Immature natural killer cell (primary cell): ENCODE results near the gene HIGD2A. TPM values are rescaled to one million over a fixed set of nuclear protein-coding genes. Genes with fewer than 3 reads are reported as not detected.
A peak's percentile ranks its signal among the peaks of the same experiment; 100 is the strongest.
"Not testable (repeated sequence)": the region's sequence is repeated elsewhere in the genome, so short reads cannot be mapped to it uniquely, and the experiment has no call there.

ENCODE experiments used
- DNase-seq, 3 donors: peaks; one replicate each; pipeline ENCODE4 v3.0.0; 2022; ENCODE audit warnings: mixed read lengths in 1 of 3
- H3K27ac Mint-ChIP-seq, 6 donors: one replicate each; pipeline ENCODE4 v1.8.0; 2020; ENCODE audit warnings: mixed read lengths in 6 of 6, mild to moderate bottlenecking in 5 of 6, inconsistent platforms in 4 of 6, moderate library complexity in 3 of 6
- H3K27me3 Mint-ChIP-seq, 3 donors: one replicate each; pipeline ENCODE4 v1.8.0; 2020 to 2021; ENCODE audit warnings: low read depth in 3 of 3, mild to moderate bottlenecking in 3 of 3, mixed read lengths in 3 of 3, moderate library complexity in 3 of 3, inconsistent platforms in 1 of 3
- H3K36me3 Mint-ChIP-seq, 3 donors: one replicate each; pipeline ENCODE4 v1.8.0; 2020; ENCODE audit warnings: mixed read lengths in 3 of 3, inconsistent platforms in 2 of 3, mild to moderate bottlenecking in 2 of 3
- H3K4me1 Mint-ChIP-seq, 2 donors: one replicate each; pipeline ENCODE4 v1.8.0; 2020; ENCODE audit warnings: inconsistent platforms in 2 of 2, mild to moderate bottlenecking in 2 of 2, mixed read lengths in 2 of 2, moderate library complexity in 1 of 2
- H3K4me3 Mint-ChIP-seq, 5 donors: one replicate each; pipeline ENCODE4 v1.8.0; 2020; ENCODE audit warnings: mild to moderate bottlenecking in 5 of 5, mixed read lengths in 5 of 5, inconsistent platforms in 3 of 5, moderate library complexity in 3 of 5
- H3K9me3 Mint-ChIP-seq, 6 donors: one replicate each; pipeline ENCODE4 v1.8.0; 2020; ENCODE audit warnings: mild to moderate bottlenecking in 6 of 6, mixed read lengths in 6 of 6, inconsistent platforms in 4 of 6, moderate library complexity in 3 of 6
- polyA plus RNA-seq, 3 donors: library from polyadenylated mRNA; unstranded; fragments of 300-500 nt; fragmentation: Illumina TruSeq; gene quantifications; one replicate each; pipeline ENCODE4 v1.2.3, GENCODE V29; 2021

Gene HIGD2A
- polyA plus RNA-seq, 3 donors from 2014 or later, result 186 to 218 (median 207) TPM

DNA sequence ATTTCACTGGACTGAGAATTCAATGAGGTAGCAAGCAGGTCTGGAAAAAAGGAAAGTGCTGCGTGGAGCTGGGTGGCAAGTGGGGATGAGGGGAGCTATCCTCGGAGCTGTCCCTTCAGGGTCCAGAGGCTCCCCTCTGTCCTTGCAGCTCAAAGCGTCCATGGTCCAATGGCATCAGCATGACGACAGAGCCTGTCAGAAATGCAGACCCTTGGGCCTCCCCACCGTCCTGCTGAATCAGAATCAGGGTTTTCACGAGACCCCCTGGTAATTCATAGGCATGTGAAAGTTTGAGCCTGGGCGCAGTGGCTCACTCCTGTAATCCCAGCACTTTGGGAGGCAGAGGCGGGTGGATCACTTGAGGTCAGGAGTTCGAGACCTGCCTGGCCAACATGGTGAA, 5.5 kb downstream of the HIGD2A start:
- H3K27ac Mint-ChIP-seq, result no peak overlapping the region
- H3K36me3 Mint-ChIP-seq, result peaks cover 0 to 23% (median 0%) of the 10 kb centered on the region in 3 donors
- H3K27me3 Mint-ChIP-seq, result peaks cover 0 to 5% (median 1%) of the 10 kb centered on the region in 3 donors
- peaks cover 8 to 13% of the 10 kb centered on the region in 2 donors for H3K4me1 Mint-ChIP-seq
- no peak overlapping the region for H3K4me3 Mint-ChIP-seq
- DNase-seq, result no peak
- H3K9me3 Mint-ChIP-seq, result no peaks in the 10 kb centered on the region

DNA sequence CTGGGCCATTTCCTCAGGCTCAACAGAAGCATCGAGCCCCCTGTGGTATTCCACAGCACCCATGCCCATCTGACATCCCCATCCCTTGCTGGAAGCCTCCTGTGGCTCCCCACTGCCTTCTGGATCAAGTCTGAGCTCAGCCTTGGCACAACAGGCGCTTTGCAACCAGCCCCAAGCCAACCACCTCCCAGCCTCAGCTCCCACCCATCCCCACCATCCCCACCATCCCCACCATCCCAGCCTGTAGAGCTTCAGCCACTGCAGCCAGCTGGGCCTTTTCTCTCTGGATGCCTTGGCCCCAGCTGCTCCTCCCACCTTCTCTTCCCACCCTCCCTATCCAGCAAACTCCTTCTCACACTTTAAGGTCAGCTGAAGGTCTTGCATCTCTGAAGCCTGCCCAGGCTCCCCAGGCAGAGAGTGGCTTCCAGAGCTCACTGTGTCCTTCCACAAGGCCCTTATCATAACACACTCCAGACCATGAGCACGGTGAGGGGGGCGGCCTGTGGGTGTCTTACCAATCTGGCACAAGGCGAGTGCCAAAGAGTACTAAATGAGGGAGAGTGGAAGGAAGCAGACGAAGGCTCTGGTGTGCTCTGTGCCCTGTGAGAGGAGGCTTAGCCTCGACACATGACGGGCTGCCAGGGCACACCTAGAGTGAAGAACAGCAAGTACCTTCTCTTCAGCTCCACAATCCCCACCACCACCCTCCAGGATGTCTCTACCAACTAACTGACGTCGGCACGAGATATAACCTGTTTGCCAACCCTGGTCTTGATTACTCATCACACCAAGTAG, 6.5 kb downstream of the HIGD2A start:
- DNase-seq, result no peak
- Mint-ChIP-seq H3K4me1 (peaks cover 0 to 6% of the 10 kb centered on the region in 2 donors), H3K9me3 (no peaks in the 10 kb centered on the region), H3K4me3 (no peak overlapping the region), H3K27me3 (peaks cover 0 to 2% (median 1%) of the 10 kb centered on the region in 3 donors), H3K27ac (no peak overlapping the region), H3K36me3 (peaks cover 0 to 25% (median 0%) of the 10 kb centered on the region in 3 donors)

DNA sequence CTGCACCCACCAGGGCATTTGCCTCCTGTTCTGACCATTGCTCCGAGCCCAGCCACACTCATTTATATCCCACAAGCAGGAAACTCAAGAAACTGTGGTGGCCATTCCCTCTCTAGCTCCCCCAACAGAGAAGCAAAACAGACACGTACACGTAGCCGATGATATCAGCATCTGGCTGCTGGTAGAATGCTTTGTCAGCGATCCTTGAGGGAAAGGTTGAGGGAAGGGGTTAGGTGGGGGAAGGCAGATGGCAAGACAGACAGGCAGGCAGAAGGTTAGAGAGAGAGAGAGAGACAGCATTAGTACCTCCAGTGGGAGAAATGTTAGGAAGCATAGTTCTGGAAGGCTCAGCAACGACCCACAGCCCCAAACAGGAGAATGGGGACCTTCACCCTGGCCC, 7.8 kb downstream of the HIGD2A start:
- peak overlapping the region in 1 of 6 donors; percentile 16 for H3K27ac Mint-ChIP-seq
- no peak for DNase-seq
- H3K36me3 Mint-ChIP-seq, result peaks cover 0 to 25% (median 0%) of the 10 kb centered on the region in 3 donors
- peaks cover 0 to 2% (median 1%) of the 10 kb centered on the region in 3 donors for H3K27me3 Mint-ChIP-seq
- peaks cover 0 to 1% of the 10 kb centered on the region in 2 donors for H3K4me1 Mint-ChIP-seq
- H3K4me3 Mint-ChIP-seq, result no peak overlapping the region
- H3K9me3 Mint-ChIP-seq, result no peaks in the 10 kb centered on the region

DNA sequence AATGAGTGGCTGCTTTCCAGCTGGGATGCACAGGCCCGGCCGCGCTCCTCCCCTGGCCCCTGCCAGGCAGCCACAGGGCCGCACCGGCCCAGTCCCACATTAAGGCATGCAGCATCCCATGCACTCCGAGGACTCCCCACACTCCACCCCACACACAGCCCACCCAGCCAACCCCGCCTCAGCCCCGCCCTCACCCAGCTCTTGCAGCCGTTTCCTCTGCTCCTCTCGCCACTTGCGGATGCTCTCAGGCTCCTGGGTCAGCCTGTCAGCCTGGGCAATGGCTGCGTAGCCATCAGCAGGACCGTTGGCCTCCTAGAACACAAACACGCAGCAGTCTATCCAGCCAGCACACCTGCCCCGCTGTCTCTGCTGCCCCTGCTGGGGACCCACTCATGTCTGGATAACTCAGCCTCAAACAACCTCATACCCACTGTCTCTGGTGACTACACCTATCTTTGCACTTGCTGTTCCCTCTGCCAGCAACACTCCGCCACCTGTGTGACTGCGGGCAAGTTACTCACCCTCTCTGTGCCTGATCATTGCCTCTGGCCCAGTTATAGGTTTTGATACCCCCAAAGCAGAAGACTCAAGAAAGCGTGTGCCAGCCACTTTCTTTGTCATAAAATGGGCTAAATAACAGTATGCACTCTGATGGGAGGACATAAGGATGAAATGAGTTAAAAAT, 9.3 kb downstream of the HIGD2A start:
- Mint-ChIP-seq H3K36me3 (peaks cover 4 to 23% (median 5%) of the 10 kb centered on the region in 3 donors), H3K27me3 (peaks cover 2% of the 10 kb centered on the region in 3 donors), H3K4me1 (peaks cover 0 to 4% of the 10 kb centered on the region in 2 donors), H3K27ac (no peak overlapping the region), H3K9me3 (no peaks in the 10 kb centered on the region), H3K4me3 (no peak overlapping the region)
- DNase-seq, result no peak

DNA sequence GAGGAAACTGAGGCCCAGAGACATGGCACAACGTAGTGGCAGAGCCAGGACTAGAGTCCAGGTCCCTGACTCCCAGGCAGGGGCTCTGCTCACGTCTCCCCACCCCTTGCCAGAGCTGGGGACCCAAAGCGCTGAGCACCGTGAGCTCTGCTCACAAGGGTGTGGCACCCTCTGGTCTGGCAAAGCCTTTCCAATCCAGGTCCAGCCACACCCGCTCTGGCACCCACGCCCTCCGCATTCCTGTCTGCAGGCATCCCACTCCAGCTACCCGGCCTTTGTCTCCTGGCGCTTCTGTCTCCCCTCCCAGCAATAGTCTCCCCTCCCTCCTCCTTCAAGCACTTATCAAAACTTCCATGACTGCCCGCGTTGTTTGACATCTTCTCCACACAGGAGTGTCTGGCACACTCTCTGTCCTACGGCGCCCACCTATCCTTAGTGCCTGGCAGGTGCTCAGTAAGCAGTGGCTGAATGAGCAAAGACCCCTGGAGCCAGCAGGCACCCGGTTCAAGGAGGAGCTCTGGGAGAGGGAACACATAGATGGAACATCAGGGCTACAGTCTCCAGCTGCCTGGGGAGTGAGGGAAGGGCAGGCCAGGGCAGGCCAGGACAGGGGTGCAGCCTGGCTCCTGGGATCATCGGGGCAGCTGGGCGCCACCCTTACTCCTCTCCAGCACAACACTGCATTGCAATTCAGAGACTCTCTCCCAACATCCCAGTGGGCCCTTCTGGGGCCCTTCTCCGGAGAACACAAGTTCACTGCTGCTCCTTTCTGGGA, 12.0 kb downstream of the HIGD2A start:
- H3K4me1 Mint-ChIP-seq, result peaks cover 0 to 4% of the 10 kb centered on the region in 2 donors
- DNase-seq, result no peak
- H3K27ac Mint-ChIP-seq, result peak overlapping the region in 1 of 6 donors; percentile 64
- H3K36me3 Mint-ChIP-seq, result peaks cover 4 to 23% (median 5%) of the 10 kb centered on the region in 3 donors
- no peak overlapping the region for H3K4me3 Mint-ChIP-seq
- H3K9me3 Mint-ChIP-seq, result no peaks in the 10 kb centered on the region
- peaks cover 2% of the 10 kb centered on the region in 3 donors for H3K27me3 Mint-ChIP-seq

DNA sequence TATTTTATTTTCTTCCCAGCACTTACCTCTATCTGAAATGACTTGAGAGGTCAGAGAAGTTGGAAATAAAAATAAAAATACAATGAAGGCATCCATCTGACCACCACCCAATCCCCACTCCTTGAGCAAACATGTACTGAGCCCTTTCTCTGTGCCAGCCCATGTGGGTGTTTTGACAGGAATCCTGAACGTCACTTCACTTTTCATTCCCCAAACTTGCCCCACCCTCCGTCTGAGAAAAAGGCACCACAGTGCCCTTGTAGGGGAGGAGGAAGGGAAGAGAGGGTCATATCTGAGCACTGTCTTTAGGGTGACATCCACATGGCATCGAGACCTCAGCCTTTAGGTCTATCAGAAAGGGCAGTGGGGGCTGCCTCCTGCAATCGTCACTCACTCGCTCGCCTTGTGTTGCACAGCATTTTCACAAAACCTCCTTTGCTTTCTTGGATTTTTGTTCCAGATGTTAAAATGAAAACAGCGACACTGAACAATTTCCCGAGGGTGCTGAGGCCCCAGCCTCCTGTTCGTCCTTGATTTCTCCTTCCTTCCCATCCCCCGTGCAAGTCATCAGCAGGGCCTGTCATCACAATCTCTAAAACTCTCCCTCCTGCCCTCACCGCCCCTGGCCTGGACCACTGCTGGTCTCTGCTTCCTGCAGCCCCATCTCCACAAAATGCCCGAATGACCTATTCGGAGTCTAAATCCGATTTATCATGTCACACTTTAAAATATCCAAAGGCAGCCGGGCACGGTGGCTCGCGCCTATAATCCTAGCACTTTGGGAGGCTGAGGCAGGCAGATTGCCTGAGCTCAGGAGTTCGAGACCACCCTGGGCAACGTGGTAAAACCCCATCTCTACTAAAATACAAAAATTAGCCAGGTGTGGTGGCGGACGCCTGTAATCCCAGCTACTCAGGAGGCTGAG, 13.0 kb downstream of the HIGD2A start:
- DNase-seq, result no peak
- Mint-ChIP-seq H3K4me3 (no peak overlapping the region), H3K27me3 (peaks cover 0 to 2% (median 2%) of the 10 kb centered on the region in 3 donors), H3K9me3 (no peaks in the 10 kb centered on the region), H3K36me3 (peaks cover 7 to 22% (median 10%) of the 10 kb centered on the region in 3 donors), H3K4me1 (peaks cover 0 to 4% of the 10 kb centered on the region in 2 donors), H3K27ac (peak overlapping the region in 2 of 6 donors; percentile 43 to 71)

DNA sequence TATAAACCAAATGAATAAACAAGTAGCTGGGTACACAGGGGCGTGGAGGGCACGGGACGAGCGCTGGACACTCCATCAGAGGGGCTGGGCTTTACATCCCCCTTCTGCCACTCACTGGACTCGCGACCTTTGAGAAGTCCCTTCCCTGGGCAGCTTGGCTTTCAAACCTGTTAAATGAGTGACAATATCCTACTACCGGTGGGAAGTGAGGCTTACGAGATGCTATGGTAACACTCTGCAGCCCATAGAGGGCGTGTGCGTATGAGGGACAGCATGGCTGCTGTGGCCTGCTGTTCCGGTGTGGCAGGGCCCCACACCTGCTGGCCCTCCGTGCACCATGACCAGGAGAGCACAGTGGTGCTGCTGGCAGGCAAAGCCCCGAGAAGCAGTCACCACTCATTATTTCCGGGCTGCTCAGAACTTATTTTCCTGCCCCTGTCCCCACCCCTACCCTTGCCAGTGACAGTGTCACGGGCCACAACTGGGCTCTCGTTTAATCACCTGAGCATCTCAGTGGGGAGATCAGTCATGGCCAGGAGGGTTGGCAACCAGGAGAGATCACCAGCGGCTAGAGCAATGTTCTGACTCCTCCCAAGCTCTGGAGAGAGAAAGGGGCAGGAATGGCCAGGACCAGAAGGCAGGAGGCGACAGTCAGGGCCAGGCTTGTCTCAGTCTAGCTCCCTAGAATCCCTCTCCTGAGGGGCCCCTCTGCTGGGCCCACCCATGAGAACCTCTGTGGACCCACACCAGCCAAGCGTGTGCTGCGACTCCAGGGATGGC, 17.3 kb downstream of the HIGD2A start:
- Mint-ChIP-seq H3K4me3 (no peak overlapping the region), H3K9me3 (no peaks in the 10 kb centered on the region), H3K27ac (peak overlapping the region in 1 of 6 donors; percentile 40), H3K4me1 (peaks cover 3% of the 10 kb centered on the region in 2 donors), H3K27me3 (peaks cover under 1 to 2% (median 2%) of the 10 kb centered on the region in 3 donors), H3K36me3 (peaks cover 10 to 20% (median 13%) of the 10 kb centered on the region in 3 donors)
- no peak for DNase-seq

DNA sequence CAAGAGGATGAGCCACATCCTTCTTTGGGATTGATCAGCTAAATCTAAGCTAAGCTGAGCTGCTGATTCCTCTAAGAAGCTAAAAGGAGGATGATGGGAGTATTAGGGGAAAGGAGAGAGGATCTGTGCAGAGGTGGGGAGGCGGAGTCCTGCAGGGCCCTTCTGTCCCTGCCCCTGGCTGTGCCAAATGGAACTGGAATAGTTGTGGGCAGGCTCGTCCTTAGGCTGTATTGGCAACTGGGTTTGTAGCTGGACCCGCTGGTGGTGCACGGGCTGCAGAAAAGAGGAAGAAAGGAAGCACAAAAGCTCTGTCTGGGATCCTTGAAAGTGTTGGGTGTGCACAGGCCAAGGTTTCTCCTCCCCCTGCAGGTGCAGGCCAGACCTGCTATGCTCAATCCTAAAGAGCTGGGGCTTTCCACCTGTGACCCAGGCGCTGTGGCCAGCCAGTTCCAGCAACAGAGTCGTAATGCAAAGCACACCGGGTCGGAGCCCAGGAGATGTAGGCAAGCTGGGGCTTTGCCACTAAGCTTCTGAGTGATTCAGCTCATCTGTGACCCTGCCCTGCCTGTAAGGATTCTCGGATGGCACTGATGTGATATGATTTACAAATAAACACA, 18.0 kb downstream of the HIGD2A start:
- no peak for DNase-seq
- Mint-ChIP-seq H3K36me3 (peaks cover 10 to 20% (median 13%) of the 10 kb centered on the region in 3 donors), H3K9me3 (no peaks in the 10 kb centered on the region), H3K27me3 (peaks cover 1 to 2% (median 2%) of the 10 kb centered on the region in 3 donors), H3K27ac (no peak overlapping the region), H3K4me1 (peaks cover 3 to 10% of the 10 kb centered on the region in 2 donors), H3K4me3 (no peak overlapping the region)

DNA sequence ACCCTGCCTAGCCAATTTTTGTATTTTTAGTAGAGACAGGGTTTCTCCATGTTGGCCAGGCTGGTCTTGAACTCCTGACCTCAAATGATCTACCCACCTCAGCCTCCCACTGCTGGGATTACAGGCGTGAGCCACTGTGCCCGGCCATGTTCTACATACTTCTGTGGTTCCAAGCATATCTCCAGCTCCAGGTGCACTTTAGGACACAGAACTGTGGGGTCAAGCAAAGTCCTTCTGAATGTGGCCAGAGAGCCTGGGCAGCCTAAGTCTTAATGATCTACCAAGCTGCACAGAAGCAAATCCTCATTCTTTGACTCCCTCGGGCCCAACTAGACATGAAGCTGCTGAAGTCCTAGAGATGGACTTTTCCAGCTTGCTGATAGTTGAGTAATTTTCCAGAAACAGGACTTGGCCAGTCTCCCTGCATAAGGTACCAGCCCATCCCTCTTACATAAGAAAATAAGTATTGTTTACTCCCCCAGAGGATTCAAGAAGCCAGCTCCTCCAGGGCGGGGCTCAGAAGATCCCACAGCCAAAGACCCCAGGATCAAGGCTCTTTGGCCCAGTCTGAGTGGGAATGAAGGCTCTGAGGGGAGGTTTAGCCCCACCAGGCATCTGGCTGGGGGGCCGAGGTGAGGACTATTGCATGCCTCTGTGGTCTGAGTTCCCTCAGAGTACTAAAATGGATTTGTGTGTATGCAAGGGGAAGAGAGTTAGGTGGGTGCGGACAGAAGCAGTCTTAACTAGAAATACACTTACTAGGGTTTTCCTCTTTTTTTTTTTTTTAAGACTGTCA, 19.1 kb downstream of the HIGD2A start:
- H3K4me3 Mint-ChIP-seq, result no peak overlapping the region
- DNase-seq, result no peak
- H3K9me3 Mint-ChIP-seq, result no peaks in the 10 kb centered on the region
- peaks cover 0 to 2% (median 0%) of the 10 kb centered on the region in 3 donors for H3K27me3 Mint-ChIP-seq
- no peak overlapping the region for H3K27ac Mint-ChIP-seq
- peaks cover 5 to 20% (median 10%) of the 10 kb centered on the region in 3 donors for H3K36me3 Mint-ChIP-seq
- H3K4me1 Mint-ChIP-seq, result peaks cover under 1 to 18% of the 10 kb centered on the region in 2 donors

DNA sequence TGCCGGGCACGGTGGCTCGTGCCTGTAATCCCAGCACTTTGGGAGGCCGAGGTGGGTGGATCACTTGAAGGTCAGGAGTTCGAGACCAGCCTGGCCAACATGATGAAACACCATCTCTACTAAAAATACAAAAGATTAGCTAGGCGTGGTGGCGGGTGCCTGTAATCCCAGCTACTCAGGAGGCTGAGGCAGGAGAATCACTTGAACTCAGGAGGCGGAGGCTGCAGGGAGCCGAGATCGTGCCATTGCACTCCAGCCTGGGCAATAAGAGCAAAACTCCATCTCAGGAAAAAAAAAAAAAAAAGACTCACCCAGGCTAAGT, 19.7 kb downstream of the HIGD2A start:
- H3K27me3 Mint-ChIP-seq, H3K27ac Mint-ChIP-seq, H3K9me3 Mint-ChIP-seq, H3K4me3 Mint-ChIP-seq, DNase-seq: not testable (repeated sequence)
- H3K4me1 Mint-ChIP-seq, result peaks cover 3 to 23% of the 10 kb centered on the region in 2 donors
- H3K36me3 Mint-ChIP-seq, result peaks cover 4 to 20% (median 9%) of the 10 kb centered on the region in 3 donors

DNA sequence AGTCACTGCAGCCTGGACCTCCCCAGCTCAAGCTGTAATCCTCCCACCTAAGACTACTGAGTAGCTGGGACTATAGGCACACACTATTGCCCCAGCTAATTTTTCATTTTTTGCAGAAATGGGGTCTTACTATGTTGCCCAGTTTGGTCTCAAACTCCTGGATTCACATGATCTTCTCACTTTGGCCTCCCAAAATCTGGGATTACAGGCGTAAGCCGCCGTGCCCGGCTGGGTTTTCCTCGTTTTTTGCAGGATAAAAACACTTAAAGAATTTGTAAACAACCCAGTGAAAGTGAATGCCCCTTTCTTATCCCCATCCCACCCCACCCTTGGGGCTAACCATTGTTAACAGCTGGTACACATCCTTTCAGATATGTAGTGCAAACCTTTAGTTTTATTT, 20.0 kb downstream of the HIGD2A start:
- Mint-ChIP-seq H3K27me3 (peaks cover 0 to 2% (median 0%) of the 10 kb centered on the region in 3 donors), H3K27ac (no peak overlapping the region), H3K9me3 (no peaks in the 10 kb centered on the region), H3K4me1 (peaks cover 4 to 23% of the 10 kb centered on the region in 2 donors), H3K36me3 (peaks cover 4 to 20% (median 9%) of the 10 kb centered on the region in 3 donors), H3K4me3 (no peak overlapping the region)
- no peak for DNase-seq
